Left ventricle myocardium inferior (tissue), 1 donor: ENCODE measurements around the gene SYNE1. TPM values are rescaled to one million over a fixed set of nuclear protein-coding genes. Genes with fewer than 3 reads are reported as not detected.
A peak's percentile ranks its signal among the peaks of the same experiment; 100 is the strongest.

Experiments
- DNase-seq: peaks from one replicate; pipeline ENCODE4 v3.0.0-alpha.2; 2020
- H3K27ac ChIP-seq: fragments of 200-600 bp; replicated peaks from 2 replicates; pipeline ENCODE4 v1.8.0; 2021
- H3K27me3 ChIP-seq: fragments of 200-600 bp; 2 replicates; pipeline ENCODE4 v1.8.0; 2021; ENCODE audit warnings: low read depth
- H3K36me3 ChIP-seq: fragments of 200-600 bp; 2 replicates; pipeline ENCODE4 v1.8.0; 2021
- H3K4me1 ChIP-seq: fragments of 200-600 bp; 2 replicates; pipeline ENCODE4 v1.8.0; 2021
- H3K4me3 ChIP-seq: fragments of 200-600 bp; 2 replicates; pipeline ENCODE4 v1.8.0; 2021; ENCODE audit warnings: mild to moderate bottlenecking, moderate library complexity
- H3K9me3 ChIP-seq: fragments of 200-600 bp; replicated peaks from 2 replicates; pipeline ENCODE4 v1.8.0; 2021
- CTCF ChIP-seq: fragments of 200-600 bp; IDR thresholded peaks from 2 replicates; pipeline ENCODE4 v1.8.0; 2021; ENCODE audit warnings: antibody characterized with exemption, mild to moderate bottlenecking, borderline replicate concordance
- intact Hi-C: fragments of 100-400 bp; cut with micrococcal nuclease; formaldehyde crosslinking; loops from one replicate; pipeline ENCODE4 v1.11.0; 2022
- total RNA-seq: library from RNA; stranded (reverse); fragmentation: NEBNext Ultra II Directional; extraction: Animal tissue kit (Norgen Biotek cat#: 25700); gene quantifications from one replicate; pipeline ENCODE4 v1.2.1, GENCODE V29; 2021
- donor health status: DM: no; HTN: yes; CAD: no; lungs with severe emphysema.

Gene SYNE1
- total RNA-seq, 1 donor from 2014 or later, result 105 TPM

- no peak for TF ChIP-seq CTCF
- Histone ChIP-seq H3K36me3 (no peaks in the 10 kb centered on the region), H3K4me3 (no peak overlapping the region), H3K27me3 (no peaks in the 10 kb centered on the region), H3K27ac (peak overlapping the region; percentile 14), H3K9me3 (no peaks in the 10 kb centered on the region), H3K4me1 (peaks cover 27% of the 10 kb centered on the region)
- DNase-seq, result no peak
- intact Hi-C loops, result no loop called here
These were observed 61.5 kb downstream of the SYNE1 start for GRCh38 chr6:152575621-152576150.

GRCh38 chr6:152575161-152575560 lies 62.0 kb downstream of the SYNE1 start:
- no peak for DNase-seq
- Histone ChIP-seq H3K27me3 (no peaks in the 10 kb centered on the region), H3K36me3 (no peaks in the 10 kb centered on the region), H3K4me3 (no peak overlapping the region), H3K4me1 (peaks cover 32% of the 10 kb centered on the region), H3K9me3 (no peaks in the 10 kb centered on the region), H3K27ac (peak overlapping the region; percentile 4)
- intact Hi-C loops, result no loop called here
- TF ChIP-seq CTCF, result no peak

GRCh38 chr6:152573762-152574161 lies 63.4 kb downstream of the SYNE1 start:
- Histone ChIP-seq H3K27me3 (no peaks in the 10 kb centered on the region), H3K9me3 (no peaks in the 10 kb centered on the region), H3K36me3 (no peaks in the 10 kb centered on the region), H3K4me3 (no peak overlapping the region), H3K4me1 (peaks cover 32% of the 10 kb centered on the region), H3K27ac (no peak overlapping the region)
- intact Hi-C loops, result no loop called here
- no peak for DNase-seq
- TF ChIP-seq CTCF, result no peak

- no peaks in the 10 kb centered on the region for H3K9me3 ChIP-seq
- intact Hi-C loops, result no loop called here
- DNase-seq, result no peak
- H3K4me3 ChIP-seq, result no peak overlapping the region
- no peaks in the 10 kb centered on the region for H3K27me3 ChIP-seq
- no peaks in the 10 kb centered on the region for H3K36me3 ChIP-seq
- no peak for TF ChIP-seq CTCF
- peak overlapping the region; percentile 50 for H3K27ac ChIP-seq
- H3K4me1 ChIP-seq, result peaks cover 32% of the 10 kb centered on the region
These were observed 64.6 kb downstream of the SYNE1 start for GRCh38 chr6:152572338-152573088.

GRCh38 chr6:152571943-152572337 lies 65.2 kb downstream of the SYNE1 start:
- H3K27ac ChIP-seq, result peak overlapping the region; percentile 50
- no peaks in the 10 kb centered on the region for H3K36me3 ChIP-seq
- H3K27me3 ChIP-seq, result no peaks in the 10 kb centered on the region
- H3K9me3 ChIP-seq, result no peaks in the 10 kb centered on the region
- DNase-seq, result no peak
- no peak overlapping the region for H3K4me3 ChIP-seq
- peaks cover 29% of the 10 kb centered on the region for H3K4me1 ChIP-seq
- TF ChIP-seq CTCF, result no peak
- intact Hi-C loops, result no loop called here
